Fibroblast of lung (primary cell): ENCODE data around the gene GINS1. TPM values are rescaled to one million over a fixed set of nuclear protein-coding genes. Genes with fewer than 3 reads are reported as not detected.

Source experiments
- DNase-seq, 2 donors: peaks; one replicate each; pipeline versions ENCODE4 v3.0.0 to v3.0.0-alpha.2; 2010; ENCODE audit warnings: low read depth in 2 of 2
- H2AFZ ChIP-seq: 2 replicates; pipeline ENCODE4 v1.5.1; 2012; ENCODE audit warnings: low read length, control low read depth, inconsistent platforms
- H3K27ac ChIP-seq: 2 replicates; pipeline ENCODE4 v1.5.1; 2011; ENCODE audit warnings: low read length, control low read depth; ENCODE audit not compliant: insufficient read depth
- H3K27me3 ChIP-seq: 2 replicates; pipeline ENCODE4 v1.5.1; 2011; ENCODE audit warnings: mild to moderate bottlenecking, low read length; ENCODE audit not compliant: control insufficient read depth, insufficient read depth
- H3K36me3 ChIP-seq: 2 replicates; pipeline ENCODE4 v1.5.1; 2011; ENCODE audit warnings: low read length; ENCODE audit not compliant: control insufficient read depth, insufficient read depth
- H3K4me1 ChIP-seq: 2 replicates; pipeline ENCODE4 v1.5.1; 2011; ENCODE audit warnings: low read length; ENCODE audit not compliant: control insufficient read depth, insufficient read depth; ENCODE audit errors: extremely low read depth
- H3K4me2 ChIP-seq: 2 replicates; pipeline ENCODE4 v1.5.1; 2011; ENCODE audit warnings: low read length, control low read depth; ENCODE audit not compliant: insufficient read depth; ENCODE audit errors: extremely low read depth
- H3K4me3 ChIP-seq, 4 experiments: fragments of 200-600 bp in 1 of 4; sonication (generic) in 1 of 4; replicated peaks in 1 of 4; 2 replicates each; pipeline ENCODE4 v1.5.1; 2011 to 2016; ENCODE audit warnings: low read length in 4 of 4, low read depth in 3 of 4, mild to moderate bottlenecking in 3 of 4, control low read depth in 2 of 4, inconsistent platforms in 1 of 4, mixed read lengths in 1 of 4; ENCODE audit not compliant: insufficient read depth in 1 of 4; ENCODE audit errors: control extremely low read depth in 1 of 4
- H3K79me2 ChIP-seq: 2 replicates; pipeline ENCODE4 v1.5.1; 2012; ENCODE audit warnings: mild to moderate bottlenecking, low read length, inconsistent platforms; ENCODE audit not compliant: control insufficient read depth, insufficient read depth
- H3K9ac ChIP-seq: 2 replicates; pipeline ENCODE4 v1.5.1; 2011; ENCODE audit warnings: mild to moderate bottlenecking, low read length, control low read depth; ENCODE audit not compliant: insufficient read depth
- H3K9me3 ChIP-seq: 2 replicates; pipeline ENCODE4 v1.5.1; 2012; ENCODE audit warnings: low read depth, low read length; ENCODE audit not compliant: control insufficient read depth, insufficient read depth
- H4K20me1 ChIP-seq: 2 replicates; pipeline ENCODE4 v1.5.1; 2011; ENCODE audit warnings: low read length; ENCODE audit not compliant: control insufficient read depth, insufficient read depth; ENCODE audit errors: extremely low read depth
- CTCF ChIP-seq, 2 donors: IDR thresholded peaks in 1 of 2; conservative IDR thresholded peaks in 1 of 2; 1 replicate in 1 of 2; 2 replicates in 1 of 2; pipeline ENCODE4 v1.5.1; 2011 to 2012; ENCODE audit warnings: low read length in 2 of 2, control low read depth in 1 of 2, inconsistent platforms in 1 of 2, low read depth in 1 of 2, mild to moderate bottlenecking in 1 of 2
- EZH2 ChIP-seq: IDR thresholded peaks from 2 replicates; pipeline ENCODE4 v1.5.1; 2012; ENCODE audit warnings: low read length, control low read depth, mild to moderate bottlenecking; ENCODE audit errors: missing control alignments
- polyA plus RNA-seq, 2 donors: library from polyadenylated mRNA; depleted of rRNA in 1 of 2; stranded (reverse) in 1 of 2; unstranded in 1 of 2; fragments of >200 nt; gene quantifications; 2 replicates each; pipeline ENCODE4 v1.2.1, GENCODE V29; 2011 to 2012; ENCODE audit warnings: missing spikeins in 1 of 2
- total RNA-seq: library from RNA; depleted of rRNA; stranded (reverse); fragments of >200 nt; gene quantifications from 2 replicates; pipeline ENCODE4 v1.2.1, GENCODE V29; 2014

The GINS1 gene
- total and polyA plus RNA-seq, 2 donors (not counting 1 experiment from before 2014, with no cell fraction given), result 3.0 to 5.6 TPM

GRCh38 chr20:25465243-25466135 is 58.0 kb downstream of the GINS1 start:
- H3K4me1 ChIP-seq, result no peaks in the 10 kb centered on the region
- no peaks in the 10 kb centered on the region for H3K27me3 ChIP-seq
- peaks cover 1% of the 10 kb centered on the region for H3K36me3 ChIP-seq
- no peak overlapping the region for H3K4me2 ChIP-seq
- H3K4me3 ChIP-seq, result no peak overlapping the region
- H3K9ac ChIP-seq, result no peak overlapping the region
- no peaks in the 10 kb centered on the region for H3K79me2 ChIP-seq
- TF ChIP-seq EZH2 (no peak), CTCF (conservative IDR thresholded peaks at IDR 0.05 in 1 of 2, IDR thresholded peaks at IDR 0.05 in 1 of 2; ENCODE audit: low read depth in 1 of 2, low read length in 2 of 2) (no peak)
- no peak overlapping the region for H3K27ac ChIP-seq
- no peak overlapping the region for H2AFZ ChIP-seq
- no peak for DNase-seq
- H3K9me3 ChIP-seq, result no peaks in the 10 kb centered on the region
- H4K20me1 ChIP-seq, result no peaks in the 10 kb centered on the region

DNA sequence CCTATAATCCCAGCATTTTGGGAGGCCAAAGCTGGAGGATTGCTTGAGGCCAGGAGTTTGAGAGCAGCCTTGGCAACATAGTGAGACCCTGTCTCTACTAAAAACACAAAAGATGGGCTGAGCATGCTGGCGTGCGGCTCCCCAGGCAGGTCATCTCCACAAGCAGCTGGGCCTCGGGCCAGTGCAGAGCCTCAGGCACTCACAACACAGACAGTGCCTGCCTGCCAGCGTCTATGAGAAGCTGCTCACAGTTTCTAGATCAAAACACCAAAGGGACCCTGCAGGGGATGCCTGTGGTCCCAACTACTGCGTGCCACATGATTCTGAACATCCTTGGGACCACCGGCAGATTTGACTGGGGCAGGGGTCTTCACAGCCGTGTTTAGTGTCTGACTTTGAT is 59.4 kb downstream of the GINS1 start:
- Histone ChIP-seq H3K4me2 (no peak overlapping the region), H3K9me3 (no peaks in the 10 kb centered on the region), H4K20me1 (no peaks in the 10 kb centered on the region), H2AFZ (no peak overlapping the region), H3K27me3 (no peaks in the 10 kb centered on the region), H3K36me3 (no peaks in the 10 kb centered on the region), H3K27ac (no peak overlapping the region), H3K4me1 (no peaks in the 10 kb centered on the region), H3K79me2 (no peaks in the 10 kb centered on the region), H3K9ac (no peak overlapping the region), H3K4me3 (no peak overlapping the region)
- TF ChIP-seq CTCF (conservative IDR thresholded peaks at IDR 0.05 in 1 of 2, IDR thresholded peaks at IDR 0.05 in 1 of 2; ENCODE audit: low read depth in 1 of 2, low read length in 2 of 2) (no peak), EZH2 (no peak)
- DNase-seq, result no peak

DNA sequence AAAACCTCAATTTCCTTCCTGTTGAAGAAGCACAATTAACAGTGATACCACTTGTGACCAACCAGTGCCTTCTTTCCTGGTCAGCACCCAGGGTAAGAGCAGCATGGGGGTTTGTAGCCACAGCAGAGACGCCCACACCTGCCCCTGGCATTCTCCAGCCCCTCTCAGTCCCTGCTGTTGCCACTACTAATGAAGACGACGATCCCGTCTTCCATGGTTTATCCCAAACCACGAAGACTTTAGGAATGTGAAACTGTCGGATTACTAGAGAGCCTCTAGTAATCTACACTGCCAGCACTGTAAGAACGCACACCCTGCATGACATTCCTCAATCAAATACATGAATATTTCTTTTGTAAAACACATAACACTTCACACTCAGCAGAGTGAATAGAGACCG is 60.0 kb downstream of the GINS1 start:
- Histone ChIP-seq H3K27me3 (no peaks in the 10 kb centered on the region), H3K79me2 (no peaks in the 10 kb centered on the region), H3K36me3 (no peaks in the 10 kb centered on the region), H3K9me3 (no peaks in the 10 kb centered on the region), H3K4me3 (no peak overlapping the region), H2AFZ (no peak overlapping the region), H3K27ac (no peak overlapping the region), H4K20me1 (no peaks in the 10 kb centered on the region), H3K9ac (no peak overlapping the region), H3K4me1 (no peaks in the 10 kb centered on the region), H3K4me2 (no peak overlapping the region)
- TF ChIP-seq CTCF (conservative IDR thresholded peaks at IDR 0.05 in 1 of 2, IDR thresholded peaks at IDR 0.05 in 1 of 2; ENCODE audit: low read depth in 1 of 2, low read length in 2 of 2) (no peak), EZH2 (no peak)
- DNase-seq, result no peak
